NCI-H2107 treated with DMSO at 0.1 percent for 48 hours (cell line): ENCODE data around the gene PGBD5.

Experiments used
- DNase-seq: peaks from one replicate; lab custom pipeline; 2025; ENCODE audit not compliant: unreplicated experiment; lab: John Stamatoyannopoulos, UW

Gene PGBD5

DNA sequence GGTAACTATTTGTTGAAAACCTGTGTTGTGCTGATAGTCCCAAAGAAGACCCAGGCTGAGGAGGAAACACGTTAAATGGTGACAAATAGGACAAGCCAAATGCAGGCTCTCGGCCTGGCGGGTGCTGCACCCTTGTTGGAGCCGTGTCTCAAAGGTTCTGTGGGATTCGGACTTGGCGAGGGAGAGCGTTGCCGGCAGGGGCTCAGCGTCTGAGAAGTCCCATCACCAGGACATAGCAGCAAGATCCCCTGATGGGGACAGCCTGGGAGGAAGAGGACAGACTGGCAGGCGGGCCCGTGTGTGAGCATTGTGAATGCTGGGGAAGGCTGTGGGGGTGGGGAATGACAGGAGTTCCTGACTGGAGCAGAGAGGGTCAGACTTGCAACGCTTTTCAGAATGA is 142.5 kb downstream of the PGBD5 start:
- DNase-seq = no peak

GRCh38 chr1:230282157-230282556 is 144.0 kb downstream of the PGBD5 start:
- DNase-seq = no peak

DNA sequence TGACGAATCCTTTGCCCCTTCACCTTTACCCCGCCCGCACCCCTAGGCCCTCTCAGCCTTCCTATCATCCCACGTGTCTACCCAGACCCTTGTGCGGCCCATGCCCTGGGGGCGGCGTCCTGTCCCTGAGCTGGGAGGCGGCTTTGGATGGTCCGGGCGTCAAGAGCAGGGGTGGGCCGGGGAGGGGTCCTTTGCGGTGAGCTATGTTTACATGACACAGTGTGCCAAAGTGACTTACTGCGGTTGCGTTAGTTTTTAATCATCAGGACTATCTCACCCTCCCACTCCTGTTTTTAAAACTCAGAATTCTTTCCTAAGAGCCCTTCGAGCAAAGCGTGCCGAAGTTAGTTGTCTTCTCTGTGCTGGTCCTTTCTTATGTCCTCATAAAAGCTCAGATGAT is 144.6 kb downstream of the PGBD5 start:
- DNase-seq = no peak

GRCh38 chr1:230280906-230281413 is 145.2 kb downstream of the PGBD5 start:
- DNase-seq = no peak

DNA sequence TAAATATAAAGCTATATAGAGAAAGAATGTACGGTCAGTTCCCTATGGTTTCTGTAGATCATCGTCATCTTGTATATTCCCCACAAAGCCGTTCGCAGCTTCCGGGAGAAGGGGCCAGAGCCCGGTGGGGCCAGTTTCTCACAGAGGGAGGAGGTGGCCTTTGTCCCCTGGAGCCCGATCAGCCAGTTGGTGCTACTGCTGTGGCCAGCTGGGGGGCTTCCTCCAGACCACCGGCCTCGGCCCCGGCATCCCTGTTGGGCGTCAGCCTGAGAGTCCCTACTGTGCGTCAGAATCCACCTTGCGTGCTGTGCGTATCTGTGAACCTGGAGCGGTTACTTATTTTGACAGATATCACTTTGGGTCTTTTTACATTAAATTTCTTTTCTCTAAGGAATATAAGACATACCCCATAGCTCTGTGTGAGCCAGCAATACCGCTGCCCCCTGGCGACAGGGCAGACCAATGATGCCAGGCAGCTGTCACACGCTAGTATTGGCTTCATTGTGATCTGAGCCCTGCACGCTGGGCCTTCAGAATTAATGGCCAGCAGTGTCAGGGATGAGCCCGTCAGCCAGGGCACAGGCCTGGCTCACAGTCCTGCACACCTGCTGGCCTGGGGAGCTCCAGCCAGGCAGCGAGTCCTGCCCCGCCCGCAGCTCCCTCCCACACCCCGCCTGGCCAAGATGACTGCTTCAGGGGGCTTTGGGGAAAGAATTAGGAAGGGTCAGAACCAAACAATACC is 145.9 kb downstream of the PGBD5 start:
- no peak for DNase-seq

GRCh38 chr1:230279583-230279945 is 146.6 kb downstream of the PGBD5 start:
- no peak for DNase-seq

- DNase-seq = no peak
These were observed 147.1 kb downstream of the PGBD5 start for GRCh38 chr1:230278871-230279582.

DNA sequence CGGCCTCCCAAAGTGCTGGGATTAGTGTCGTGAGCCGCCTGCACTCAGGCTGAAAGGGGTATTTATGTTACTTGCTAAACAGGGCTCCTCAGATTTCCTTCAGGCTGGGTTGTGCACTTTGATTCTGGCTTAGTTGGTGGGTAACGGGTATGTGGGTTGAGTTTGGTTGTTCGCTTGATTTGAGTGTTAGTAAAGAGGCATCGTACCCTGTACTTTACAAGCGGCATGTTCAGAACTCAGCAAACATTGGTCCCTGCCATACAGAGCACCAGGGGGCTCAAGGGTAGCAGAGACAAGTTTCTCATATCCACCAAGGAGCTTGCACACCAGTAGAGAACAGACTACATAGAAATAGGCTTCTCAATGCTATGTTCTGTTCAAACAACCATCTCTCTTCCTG is 147.8 kb downstream of the PGBD5 start:
- no peak for DNase-seq

DNA sequence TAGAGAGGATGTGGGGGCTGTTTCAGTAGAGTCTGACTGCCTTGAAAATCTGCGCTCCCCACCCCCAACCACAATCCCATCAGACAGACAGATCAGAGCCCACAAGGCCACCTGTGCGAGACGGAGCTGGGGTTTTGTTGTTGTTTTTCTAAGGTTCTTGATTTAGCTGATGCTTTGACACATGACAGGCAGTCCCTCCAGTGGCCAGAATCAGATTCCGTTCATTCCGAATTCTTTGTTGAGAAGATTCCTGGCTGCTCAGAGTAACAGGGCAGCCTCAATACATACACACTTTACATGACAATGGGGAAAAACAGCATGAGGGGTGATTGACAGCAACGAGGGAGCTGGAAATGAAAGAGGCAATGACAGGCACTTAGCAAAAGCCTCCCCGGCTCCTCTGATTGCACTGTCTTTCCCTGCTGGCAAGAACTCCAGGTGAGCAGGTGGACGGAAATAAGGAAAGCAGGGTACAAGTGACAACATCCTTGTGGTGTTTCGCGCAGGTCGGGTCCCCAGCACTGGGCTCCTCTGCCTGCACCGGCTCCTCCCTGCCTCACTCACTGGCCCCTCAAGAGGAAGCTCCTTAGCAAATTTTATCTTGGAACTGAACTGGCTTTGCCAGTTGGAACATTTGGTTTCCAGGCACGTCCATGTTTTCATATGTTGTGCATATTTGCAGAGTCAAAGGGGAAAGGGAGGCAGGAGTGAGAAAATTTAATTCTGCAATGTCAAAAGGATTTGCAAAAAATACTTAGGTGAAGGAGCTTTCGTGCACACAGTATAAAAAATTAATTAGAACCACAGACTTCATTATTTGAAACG is 148.7 kb downstream of the PGBD5 start:
- DNase-seq = peak; percentile 89

DNA sequence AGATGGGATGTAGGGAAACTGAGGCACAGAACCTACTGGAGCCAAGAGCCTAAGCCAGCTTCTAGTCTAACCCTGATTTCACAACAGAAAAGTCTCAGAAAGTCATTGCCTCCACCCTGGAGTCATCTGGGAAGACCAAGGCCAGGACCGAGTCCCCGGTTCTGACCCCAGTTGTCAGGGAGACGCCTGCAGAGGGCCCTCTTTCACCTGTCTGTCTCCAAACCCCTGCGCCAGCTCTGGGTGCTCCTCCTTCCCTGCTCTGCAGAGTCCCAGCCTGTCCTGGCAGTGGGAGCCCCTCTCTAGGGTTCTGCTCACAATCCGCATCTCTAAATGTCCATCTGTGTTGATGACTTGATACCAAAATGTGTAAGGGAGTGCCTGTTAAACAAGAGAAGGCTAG is 149.7 kb downstream of the PGBD5 start:
- no peak for DNase-seq

GRCh38 chr1:230274254-230274653 is 151.9 kb downstream of the PGBD5 start:
- DNase-seq = no peak

- no peak for DNase-seq
These were observed 152.9 kb downstream of the PGBD5 start for GRCh38 chr1:230273141-230273710.

DNA sequence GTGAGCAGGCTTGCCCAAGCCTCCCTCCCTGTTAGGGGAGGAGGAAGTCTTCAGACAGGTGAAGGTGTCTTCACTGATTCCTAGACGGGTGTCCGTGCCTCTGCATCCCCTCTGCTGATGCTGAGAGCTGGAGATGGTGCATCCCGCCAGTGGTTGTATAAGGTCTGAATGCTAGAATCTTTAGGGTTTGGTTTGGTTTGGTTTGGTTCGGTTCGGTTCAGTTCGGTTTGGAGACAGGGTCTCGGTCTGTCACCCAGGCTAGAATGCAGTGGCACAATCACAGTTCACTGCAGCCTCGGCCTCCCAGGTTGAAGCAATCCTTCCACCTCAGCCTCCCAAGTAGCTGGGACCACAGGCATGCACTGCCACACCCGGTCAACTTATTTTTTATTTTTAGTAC is 153.6 kb downstream of the PGBD5 start:
- DNase-seq = no peak

- no peak for DNase-seq
These were observed 154.7 kb downstream of the PGBD5 start for GRCh38 chr1:230271300-230272035.

DNA sequence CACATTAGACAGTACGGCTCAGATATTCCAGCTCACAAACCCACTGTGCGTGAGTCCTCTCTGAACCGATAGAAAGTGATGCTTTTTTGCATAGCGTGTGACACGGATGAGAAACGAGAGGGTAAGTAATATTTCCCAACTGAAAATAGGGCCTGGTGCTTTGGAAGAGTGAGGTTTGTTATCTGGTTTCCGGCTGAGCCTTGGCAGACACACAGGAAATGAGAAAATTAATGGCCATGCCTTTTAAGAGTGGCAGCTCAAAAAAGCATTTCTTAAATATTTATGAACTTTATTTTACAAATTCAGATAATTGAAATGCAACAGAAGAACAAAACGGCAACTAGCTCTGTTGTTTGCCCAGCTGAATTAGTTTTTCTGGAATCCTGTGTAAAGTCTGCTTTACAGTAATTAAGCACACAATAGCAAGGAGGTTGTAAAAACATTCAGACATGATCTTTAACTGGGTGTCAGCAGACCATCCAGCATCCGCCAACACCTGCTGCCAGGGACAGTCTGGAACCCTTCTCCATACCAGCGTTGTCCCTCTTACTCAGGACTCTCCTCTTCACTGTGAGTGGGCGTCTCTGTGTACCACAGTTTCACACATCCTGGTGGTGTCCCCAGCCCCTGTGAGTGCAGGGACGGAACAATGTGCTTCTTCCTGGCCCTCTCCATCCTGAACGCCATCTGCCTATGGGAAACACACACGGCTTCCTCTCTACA is 155.4 kb downstream of the PGBD5 start:
- peak; percentile 78 for DNase-seq

GRCh38 chr1:230270185-230270558 is 156.0 kb downstream of the PGBD5 start:
- no peak for DNase-seq

DNA sequence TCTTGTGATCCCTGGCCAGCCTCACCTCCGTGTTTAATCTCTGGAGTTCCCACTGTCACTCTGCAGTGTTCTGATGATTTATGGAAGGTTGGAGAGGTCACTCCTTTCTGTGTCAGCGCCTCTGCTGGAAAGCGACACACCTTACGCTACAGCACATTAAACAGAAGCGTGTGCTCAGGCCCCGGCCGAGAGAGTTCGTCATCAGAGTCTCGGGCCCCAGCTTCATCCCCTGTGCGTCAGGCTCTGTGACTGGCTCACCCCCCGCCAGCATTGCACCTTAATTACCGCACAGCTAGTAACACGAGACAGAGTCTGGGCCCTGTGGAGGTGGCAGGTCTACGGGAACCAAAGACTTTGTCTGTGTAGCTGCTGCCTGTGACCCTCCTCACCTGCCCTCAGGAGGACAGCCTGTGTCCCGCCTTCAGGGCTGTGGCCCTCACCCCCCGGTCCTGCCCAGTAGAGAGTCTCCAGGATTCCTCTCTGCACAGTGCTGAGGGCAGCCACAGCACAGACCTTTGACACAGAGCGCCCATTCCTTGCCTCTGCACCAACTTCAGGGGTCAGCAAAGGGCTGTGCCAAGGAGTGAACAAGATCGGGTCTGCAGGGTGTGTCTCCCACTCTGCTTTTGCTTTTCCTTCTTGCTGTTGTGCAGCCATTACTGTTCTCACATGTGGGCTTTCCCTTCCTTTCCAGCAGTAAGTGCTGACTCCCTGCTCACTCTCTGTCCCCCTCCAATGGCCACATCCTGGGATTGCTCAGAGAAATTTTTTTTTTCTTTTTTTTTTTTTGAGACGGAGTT is 157.6 kb downstream of the PGBD5 start:
- DNase-seq = peak; percentile 91

GRCh38 chr1:230267338-230268065 is 158.6 kb downstream of the PGBD5 start:
- peak; percentile 82 for DNase-seq

DNA sequence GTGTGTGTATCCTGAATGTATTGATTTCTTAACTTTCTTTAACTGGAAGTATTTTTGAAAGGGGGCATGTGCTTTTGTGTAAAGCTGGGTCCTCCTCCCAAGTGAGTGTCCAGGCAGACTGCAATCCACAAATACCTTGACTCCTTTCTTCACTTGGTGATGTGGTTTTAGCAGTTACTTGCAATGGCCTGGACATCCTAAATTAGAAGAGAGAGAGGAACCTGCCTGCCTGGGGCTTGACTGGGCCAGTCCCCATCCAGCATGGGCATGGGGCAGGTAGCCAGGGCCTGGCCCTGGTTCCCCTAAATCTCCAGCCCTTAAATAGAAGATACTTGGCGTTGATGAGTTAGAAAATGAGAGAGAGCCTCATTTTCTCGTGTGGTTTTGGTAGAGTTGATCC is 159.7 kb downstream of the PGBD5 start:
- no peak for DNase-seq
